Stimulated activated CD4-positive, alpha-beta T cell treated with anti-CD3 and anti-CD28 coated beads, Interleukin-12 subunit alpha, Interleukin-12 subunit beta, amount 100 ng/mL, for 48 hours (primary cell): Measurements from ENCODE around the gene CCNA1.

Experiments used
- DNase-seq, 3 donors: peaks; one replicate each; pipeline ENCODE4 v3.0.0-alpha.2; 2020; ENCODE audit warnings: low read depth in 2 of 3, low spot score in 1 of 3

The CCNA1 gene

DNA sequence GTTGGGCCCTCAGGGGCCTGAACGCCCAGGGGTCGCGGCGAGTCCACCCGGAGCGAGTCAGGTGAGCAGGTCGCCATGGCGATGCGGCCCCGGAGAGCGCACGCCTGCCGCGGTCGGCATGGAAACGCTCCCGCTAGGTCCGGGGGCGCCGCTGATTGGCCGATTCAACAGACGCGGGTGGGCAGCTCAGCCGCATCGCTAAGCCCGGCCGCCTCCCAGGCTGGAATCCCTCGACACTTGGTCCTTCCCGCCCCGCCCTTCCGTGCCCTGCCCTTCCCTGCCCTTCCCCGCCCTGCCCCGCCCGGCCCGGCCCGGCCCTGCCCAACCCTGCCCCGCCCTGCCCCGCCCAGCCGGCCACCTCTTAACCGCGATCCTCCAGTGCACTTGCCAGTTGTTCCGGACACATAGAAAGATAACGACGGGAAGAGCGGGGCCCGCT, at the start of gene CCNA1:
CCNA1 (plus strand) TSS at position 390 of the 439 bp plus-strand sequence. CDS start 562 bp downstream, outside the sequence.
- no peak for DNase-seq

DNA sequence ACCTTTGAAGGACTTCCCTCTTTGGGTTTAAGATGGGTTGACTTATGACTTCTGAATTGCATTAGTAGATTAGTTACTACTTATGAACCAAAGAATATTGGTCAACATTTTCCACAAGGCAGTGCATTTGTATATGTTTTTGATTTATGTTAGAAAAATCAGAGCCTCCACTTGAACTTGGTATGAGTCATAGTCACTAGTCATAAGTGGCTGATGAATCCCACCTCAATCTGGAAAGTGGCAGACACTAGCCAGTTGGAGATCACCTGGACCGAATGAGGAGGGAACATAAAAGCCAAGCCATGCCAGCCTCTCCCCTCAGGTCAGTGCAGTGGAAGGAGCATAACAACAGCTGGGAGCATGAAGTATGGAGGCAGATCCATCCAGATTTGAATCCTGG, 46.8 kb upstream of the CCNA1 start:
- no peak for DNase-seq

DNA sequence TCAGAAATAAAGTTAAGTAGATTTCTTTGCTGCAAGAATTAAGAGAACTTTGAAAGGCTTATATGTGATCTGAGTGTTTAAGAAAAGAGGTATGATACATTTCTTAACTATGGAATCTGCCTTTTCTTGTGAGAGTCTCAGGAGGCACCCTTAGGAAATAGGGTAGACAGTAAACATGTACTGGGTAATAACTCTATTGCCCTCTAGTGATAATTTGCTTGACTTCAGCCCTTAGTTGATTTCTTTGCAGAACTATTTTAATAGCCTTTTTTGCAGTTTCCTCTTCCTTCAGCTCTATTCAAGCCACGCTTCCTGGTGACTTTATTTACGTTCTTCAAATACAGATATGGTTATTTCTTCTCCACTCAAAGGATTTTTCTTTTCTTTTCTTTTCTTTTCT, 37.0 kb upstream of the CCNA1 start:
- no peak for DNase-seq

DNA sequence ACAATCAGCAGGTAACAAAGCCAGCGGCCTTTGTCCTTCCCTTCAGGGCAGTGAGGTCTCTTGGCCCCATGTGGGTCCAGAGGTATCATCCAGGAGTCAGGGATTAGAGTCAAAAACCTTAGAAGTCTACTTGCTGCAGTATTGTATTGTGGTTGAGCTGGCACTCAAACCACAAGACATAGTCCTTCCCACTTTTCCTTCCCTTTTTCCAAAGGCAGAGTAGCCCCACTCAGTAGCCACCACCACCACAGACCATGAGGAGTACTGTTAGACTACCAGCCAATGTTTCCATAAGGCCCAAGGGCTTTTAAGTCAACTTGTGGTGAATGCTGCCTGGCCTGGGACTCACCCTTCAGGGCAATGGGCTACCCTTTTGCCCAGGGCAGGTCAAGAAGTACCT, 27.1 kb upstream of the CCNA1 start:
- DNase-seq: no peak

DNA sequence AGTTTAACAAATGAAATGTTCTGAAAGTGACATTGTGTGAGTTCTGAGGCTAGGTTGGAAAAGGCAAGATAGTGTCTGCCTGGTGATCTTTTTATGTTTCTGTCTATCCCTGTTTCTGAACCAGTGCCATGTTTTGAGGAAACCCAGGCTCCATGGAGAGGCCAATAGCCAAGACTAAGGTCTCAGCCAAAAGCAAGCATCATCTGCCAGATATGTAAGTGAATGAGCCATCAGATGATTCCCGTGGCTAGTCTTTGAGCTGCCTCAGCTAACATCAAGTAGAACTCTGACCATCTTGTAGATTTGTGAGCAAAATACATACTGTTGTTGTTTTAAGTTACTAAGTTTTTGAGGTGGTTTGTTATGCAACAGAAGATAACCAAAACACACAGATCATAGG, 19.6 kb upstream of the CCNA1 start:
- DNase-seq: no peak

DNA sequence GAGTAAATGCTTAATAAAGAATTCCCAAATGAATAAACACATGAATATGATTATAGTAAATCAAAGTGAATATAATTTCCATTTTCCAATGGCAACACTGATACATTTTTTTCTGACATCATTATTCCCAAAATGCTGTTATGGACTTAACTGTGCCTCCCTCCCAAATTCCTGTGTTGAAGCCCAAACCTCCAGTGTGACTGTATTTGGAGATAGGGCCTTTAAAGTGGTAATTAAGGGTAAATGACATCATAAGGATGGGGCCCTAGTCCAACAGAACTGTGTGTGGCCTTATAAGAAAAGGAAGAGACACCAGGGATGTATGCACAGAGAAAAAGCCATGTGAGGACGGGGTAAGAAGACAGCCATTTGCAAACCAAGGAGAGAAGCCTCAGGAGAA, 19.1 kb upstream of the CCNA1 start:
- DNase-seq: no peak

DNA sequence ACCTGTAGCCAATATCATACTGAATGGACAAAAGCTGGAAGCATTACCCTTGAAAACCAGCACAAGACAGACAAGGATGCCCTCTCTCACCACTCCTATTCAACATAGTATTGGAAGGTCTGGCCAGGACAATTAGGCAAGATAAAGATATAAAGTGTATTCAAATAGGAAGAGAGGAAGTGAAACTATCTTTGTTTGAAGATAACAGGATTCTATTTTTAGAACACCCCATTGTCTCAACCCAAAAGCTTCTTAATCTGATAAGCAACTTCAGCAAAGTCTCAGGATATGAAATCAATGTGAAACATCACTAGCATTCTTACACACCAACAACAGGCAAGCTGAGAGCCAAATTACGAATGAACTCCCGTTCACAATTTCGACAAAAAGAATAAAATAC, 17.8 kb upstream of the CCNA1 start:
- DNase-seq: no peak

DNA sequence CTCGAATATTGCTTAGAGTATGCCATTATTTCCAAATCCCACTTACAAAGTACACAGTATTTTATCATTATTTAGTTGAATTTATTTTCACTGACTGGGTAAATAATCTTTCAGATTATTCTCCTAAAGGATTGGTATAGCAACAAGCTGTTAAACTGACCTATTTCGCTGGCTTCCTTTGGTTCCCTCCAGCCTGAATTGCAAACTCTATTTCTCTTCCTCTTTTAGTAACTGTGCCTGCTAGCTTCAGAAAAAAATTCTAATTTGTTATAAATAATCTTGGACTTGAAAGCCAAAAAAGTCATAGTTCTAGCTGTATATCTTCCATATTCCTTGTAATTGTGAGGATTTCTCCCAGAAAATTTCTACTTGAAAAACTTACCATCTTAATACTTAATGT, 15.0 kb upstream of the CCNA1 start:
- DNase-seq: no peak

DNA sequence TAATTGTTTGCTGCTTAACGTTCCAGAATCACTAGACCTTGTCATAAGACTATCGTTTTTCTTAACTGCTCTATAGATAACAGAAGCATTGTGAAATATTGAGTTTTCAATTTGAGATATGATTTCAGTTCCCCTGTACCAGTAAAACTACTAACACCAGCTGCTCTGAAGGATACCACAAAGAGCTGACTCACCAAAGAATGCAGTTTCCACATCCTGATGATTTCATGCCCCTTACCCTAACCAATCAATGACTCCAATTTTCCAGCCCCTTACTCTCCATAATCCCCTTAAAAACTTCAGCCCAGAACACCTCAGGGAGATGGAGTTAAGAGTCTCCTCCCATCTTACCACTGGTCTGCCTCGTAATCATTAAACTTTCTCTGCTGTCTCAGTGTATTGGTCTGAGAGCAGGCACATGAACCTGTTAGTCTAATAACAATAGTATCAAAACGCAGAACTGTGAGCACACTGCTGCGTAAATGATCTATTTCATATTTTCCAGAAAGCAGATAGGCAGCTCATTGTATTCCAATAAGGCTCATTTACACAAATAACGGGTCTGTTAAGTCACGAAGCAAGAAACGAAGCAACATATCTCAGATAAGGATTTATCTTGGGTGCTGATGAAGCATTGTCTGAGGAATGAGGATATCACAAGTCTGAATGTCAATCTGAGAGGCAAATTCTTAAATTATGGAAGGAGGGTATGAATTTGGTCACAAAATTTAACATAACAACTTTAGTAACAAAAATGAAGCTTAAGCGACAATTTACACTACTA, 14.1 kb upstream of the CCNA1 start:
- no peak for DNase-seq

DNA sequence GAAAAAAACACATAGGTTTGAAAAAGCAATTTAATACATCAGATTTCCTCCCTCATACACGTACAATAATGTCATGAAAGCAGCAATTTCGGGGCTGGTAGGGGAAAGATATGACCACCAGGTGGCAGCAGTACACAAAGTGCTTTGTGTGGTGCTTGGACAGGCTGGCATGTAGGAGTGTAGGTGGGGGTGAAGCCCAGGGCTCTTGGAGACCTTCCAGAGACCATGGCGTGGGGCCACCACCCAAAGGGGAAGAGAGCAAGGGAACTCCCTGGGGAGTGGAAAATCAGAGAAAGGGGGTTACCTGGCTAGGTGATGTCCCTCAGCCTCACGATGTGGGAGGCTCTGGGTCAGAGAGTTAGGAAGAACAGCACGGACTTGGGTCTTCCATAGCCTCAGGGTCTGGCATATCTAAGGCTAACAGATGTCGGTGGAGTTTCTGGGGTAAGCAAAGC, 11.8 kb upstream of the CCNA1 start:
- DNase-seq: peak; percentile 42 to 74 (median 53)

DNA sequence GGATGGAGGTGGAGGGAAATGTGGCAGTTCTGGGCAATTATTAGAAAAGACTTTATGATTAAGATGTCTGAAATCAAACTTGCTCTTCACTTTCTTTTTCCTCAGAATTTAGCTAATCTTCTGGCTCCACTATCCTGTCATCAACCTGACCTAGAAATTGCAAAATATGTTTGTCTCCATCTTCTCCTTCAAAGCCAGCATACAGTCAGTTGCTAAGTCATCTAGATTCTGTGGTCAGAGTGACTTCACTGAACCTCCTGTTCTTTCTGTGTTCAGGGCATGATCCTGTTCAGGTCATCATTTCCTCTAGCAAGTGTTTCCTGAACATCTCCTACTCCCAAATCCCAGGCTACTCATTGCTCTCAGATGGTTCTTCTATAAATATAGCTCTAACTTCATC, 10.8 kb upstream of the CCNA1 start:
- no peak for DNase-seq

DNA sequence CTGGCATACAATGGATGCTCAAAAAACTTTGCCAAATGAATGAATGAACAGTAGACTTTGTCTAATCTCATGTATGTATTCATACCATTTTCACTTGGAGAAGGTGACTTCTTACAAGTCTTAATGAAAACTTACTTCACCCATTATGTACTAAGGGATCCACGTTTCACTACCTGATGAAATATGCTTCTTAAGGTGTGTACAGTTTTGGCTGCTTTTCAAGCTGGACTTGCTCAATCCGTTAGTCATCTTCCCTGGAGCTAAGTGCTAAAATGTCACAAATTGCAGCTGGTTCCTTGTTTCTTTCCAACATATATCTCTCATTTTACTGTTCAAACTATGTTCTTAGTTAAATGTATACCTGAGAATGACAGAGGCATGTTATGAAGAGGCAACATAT, 4.2 kb upstream of the CCNA1 start:
- no peak for DNase-seq

DNA sequence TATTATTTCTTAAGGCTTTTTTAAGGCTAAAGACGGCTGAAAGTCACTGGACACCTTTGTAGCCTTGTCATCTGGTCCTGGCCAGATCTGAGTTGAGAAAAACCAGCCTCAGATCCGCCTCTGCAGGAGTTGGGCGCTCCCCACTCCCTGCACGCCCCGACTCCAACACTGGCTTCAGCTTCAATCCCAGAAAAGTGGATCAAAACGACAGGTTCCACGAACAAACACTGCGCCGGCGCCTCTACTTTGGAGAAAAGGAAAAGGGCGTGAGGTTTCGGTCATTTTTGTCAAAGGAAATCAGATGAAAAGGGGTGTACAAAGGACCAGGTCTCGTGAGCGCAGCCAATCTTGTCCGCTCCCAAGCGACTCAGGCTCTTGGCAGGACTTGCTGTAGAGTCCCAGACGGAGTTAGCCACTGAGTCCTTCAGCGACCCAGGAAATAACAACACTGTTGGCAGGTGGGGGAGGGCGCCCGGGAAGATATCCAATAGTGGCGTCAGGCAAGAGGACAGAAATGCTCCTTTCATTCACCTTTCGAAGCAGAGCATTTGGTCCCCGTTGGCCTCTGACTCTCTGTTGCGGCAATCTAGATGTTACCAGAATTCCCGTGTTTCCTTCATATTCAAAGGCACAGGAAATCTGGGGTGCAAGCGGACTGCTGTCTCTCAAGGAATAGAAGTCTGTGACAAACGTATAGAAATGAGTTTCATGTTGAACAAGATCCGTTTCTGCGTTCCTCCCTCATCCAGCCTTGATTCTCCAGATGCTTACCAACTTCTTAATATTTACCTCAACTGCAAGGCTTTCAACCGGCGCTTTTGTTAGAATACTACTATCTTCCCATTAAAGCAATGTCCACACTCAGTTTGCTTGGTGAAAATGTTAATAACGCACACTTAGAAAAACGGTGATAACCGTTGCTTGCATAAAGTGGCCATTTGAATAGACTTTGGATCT, 1.8 kb upstream of the CCNA1 start:
- DNase-seq: no peak

DNA sequence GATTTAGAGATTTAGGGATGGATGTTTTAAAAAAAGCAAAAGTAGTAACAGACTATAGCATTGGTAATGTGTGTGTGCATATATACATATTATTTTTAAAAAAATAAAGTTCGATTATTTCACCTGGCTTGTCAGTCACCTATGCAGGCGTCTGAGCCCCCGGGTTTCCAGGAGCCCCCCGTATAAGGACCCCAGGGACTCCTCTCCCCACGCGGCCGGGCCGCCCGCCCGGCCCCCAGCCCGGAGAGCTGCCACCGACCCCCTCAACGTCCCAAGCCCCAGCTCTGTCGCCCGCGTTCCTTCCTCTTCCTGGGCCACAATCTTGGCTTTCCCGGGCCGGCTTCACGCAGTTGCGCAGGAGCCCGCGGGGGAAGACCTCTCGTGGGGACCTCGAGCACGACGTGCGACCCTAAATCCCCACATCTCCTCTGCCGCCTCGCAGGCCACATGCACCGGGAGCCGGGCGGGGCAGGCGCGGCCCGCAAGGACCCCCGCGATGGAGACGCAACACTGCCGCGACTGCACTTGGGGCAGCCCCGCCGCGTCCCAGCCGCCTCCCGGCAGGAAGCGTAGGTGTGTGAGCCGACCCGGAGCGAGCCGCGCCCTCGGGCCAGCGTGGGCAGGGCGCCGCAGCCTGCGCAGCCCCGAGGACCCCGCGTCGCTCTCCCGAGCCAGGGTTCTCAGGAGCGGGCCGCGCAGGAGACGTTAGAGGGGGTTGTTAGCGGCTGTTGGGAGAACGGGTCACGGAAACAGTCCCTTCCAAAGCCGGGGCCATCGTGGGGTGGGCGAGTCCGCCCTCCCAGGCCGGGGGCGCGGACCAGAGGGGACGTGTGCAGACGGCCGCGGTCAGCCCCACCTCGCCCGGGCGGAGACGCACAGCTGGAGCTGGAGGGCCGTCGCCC, 840 bp upstream of the CCNA1 start:
- no peak for DNase-seq

DNA sequence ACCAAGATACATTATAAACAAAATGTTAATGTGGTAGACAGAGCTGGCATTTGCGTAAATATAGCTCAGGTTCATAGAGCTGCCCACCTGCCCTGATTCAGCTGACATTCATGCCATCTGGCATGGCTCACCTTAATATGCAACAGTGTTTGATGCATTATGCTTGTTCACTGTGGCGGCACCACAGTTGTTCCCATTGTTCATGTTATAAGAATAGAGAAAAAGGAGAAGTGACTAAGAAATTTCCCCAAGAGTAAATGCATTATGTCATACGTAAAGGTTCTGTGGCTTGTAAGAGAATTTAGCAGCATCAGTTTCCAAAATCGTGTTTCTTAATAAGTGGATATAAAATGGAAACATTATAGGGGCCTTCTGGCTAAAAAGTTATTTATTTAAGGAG, 4.5 kb downstream of the CCNA1 start:
- DNase-seq: no peak

DNA sequence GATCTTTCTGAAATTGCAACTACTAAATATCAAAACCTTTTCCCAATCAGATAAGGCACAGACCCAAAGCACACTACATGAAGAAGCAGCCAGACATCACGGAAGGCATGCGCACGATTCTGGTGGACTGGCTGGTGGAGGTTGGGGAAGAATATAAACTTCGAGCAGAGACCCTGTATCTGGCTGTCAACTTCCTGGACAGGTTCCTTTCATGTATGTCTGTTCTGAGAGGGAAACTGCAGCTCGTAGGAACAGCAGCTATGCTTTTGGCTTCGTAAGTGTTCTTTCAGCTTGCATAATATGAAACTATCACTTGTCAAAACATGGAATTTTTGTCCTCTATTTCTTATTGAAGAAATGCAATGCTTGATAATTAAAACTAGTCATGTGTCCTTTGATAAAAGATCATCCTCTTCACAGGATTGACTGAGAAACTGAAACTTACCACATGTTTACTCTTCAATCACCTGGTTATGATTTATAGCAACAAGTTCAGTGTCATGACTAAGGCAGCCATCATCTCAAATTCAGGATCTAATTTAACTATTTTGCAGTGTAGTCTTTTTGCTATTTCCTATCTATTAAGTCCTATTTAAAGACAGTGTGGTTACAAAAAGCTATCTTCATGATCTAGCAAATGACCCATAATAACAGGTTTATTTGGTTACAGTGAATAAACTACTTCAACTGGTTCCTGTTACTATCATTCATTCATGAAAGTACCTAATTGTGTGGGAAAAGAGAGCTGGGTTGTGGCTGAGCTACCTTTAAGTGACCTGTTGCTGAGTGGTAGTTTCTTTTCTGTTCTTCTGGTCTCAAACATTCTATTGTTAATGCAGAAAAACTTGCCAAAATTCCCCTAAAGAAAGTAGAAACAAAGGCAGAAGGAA, 6.5 kb downstream of the CCNA1 start:
- no peak for DNase-seq

DNA sequence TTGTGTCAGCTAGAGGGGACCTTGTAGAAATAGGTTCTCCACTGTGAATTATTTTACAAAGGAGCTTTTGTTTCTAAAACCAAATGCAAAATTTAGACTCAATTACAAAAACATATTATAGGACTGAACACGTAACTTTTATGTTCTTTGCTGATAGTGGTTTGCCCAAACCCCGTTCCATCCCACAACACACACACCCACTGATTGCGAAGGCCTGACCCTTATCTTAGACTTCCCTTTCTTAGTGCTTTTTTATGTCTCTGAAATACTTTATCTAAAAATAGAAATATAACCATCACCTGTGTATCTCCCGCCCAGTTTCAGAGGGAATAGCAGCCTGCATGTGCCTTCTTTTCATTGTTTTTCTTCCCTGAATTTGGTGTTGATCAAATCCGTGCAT, 13.0 kb downstream of the CCNA1 start:
- no peak for DNase-seq

DNA sequence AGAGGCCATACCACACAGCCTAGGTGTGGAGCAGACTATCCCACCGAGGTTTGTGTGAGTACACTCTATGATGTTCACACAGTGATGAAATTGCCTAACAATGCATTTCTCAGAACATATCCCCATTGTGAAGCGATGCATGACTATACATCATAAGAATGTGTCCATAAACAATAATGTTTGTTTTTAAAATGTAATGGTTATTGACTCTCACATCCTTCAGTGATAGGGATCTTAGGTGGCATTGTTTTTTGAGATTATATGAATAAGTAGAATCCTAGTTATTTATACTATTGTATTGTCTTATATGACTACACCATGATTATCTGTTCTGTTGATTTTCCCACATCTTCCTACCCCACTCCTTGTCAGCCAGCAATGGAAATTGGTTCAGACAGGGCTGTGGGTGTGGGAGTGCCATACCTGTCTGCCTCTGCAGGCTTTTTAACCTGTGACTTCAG, 13.6 kb downstream of the CCNA1 start:
- no peak for DNase-seq

DNA sequence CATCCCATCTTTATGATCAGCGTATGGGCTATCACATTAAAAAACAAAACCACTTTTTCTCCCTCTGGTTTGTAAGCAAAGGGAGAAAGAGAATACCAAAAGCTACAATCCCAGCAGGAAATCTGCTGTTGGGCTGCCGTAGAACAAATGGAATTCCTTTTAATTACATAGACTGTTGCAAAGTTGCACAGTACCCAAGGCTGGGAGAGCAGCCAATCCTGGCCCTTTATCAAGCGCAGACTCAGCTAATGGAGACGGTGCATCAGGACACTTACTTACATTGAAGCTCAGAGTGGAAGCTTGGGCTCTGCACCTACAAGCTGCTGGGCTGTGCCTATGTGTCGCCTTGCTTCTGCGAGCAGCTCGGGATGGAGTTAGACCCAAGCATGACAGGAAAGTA, 15.2 kb downstream of the CCNA1 start:
- DNase-seq: no peak

DNA sequence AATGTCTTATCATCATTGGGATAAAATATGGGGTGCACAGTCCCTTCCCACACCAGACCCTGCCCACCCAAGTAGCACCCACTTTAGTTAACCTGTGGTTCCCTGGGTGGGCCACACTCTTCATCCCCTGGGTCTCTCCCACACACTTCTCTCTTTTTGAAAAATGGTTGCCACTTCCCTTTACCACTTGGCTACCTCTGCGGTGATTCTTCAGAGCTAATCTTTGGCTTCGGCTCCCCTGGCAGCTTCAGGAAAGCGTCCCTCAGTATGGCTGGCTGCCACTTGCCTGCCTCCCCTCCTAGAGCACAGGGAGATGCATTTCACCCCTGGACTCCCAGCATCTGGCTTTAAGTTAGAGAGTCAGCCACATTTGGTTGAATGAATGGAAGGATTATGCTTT, 18.2 kb downstream of the CCNA1 start:
- DNase-seq: no peak
